EL (cell line): ENCODE data around the gene ARHGEF17.
A peak's percentile ranks its signal among the peaks of the same experiment; 100 is the strongest.

Source experiments
- DNase-seq: peaks from one replicate; pipeline ENCODE4 v3.0.0-alpha.2; 2016

ARHGEF17 gene

DNA sequence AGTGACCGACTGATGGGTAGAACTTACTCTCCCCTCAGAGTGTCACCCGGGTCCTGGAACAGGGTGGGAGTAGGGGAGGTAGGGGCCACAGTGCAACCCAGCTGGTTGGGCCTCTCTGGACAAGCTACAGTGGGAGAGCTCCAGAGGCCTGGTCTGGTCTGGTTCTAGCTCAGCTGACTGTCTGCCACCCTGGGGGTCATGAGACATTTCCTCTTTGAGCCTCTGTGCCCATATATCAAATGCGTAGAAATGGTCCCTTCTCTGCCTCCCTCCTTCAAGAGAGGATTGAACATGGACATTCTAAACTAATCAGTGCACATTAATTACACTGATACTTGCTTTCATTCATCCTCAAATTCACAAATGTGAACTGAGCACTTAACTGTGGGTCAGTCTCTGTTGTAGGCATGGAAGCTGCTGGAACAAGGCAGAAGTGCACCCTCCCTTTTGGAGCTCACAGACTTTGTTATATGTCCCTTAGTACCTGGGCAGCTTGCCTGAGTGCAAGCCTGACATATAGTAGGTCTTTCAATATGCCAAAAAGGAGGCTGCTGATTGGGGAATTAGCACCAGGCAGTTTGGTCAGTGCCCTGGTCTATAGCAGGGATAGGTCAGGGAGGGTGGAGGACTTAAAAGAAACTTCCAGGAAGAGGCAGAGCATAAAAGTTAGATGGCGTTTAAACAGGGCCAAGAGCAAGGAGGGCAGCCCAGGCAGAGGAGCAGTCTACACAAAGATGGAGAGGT, 25.7 kb downstream of the ARHGEF17 start:
- peak; percentile 49 for DNase-seq

DNA sequence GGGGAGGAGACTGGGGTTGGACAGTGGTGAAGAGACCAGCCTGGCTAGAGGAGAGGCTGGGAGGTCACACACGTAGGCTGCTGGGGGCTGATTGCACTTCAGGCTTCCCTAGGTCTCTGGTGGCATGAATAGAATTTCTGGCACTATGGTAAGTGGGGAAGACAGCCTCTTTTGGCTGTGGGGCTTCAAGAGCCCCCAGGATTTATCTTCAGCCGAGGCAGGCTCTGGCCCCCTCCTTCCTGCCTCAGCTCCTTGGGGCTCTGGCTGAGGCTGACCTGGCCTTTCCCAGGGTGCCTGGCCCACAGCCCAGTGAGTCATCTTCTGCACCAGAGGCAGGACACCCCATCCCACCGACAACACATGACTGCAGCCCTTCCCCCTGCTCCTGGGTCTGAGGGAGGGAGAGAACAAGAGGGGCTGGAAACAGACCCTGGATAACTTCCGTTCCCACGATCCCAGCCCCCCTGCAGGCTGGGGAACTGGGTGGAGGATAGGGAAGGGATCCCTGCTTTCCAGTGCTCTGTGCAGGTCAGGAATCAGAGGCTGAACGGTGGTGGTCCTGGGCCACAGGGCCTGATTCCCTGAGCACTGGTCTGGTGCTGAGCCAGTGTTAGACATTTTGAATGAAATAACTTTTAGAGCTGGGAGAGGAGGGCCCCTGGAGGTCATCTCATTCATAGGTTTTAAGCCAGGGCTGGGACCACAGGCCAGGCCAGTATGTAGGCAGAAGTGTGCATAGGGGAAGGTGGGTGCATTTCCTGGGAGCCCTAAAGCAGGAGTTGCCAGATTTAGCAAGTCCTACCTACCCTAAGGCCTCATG, 26.5 kb downstream of the ARHGEF17 start:
- DNase-seq, result peak; percentile 95

DNA sequence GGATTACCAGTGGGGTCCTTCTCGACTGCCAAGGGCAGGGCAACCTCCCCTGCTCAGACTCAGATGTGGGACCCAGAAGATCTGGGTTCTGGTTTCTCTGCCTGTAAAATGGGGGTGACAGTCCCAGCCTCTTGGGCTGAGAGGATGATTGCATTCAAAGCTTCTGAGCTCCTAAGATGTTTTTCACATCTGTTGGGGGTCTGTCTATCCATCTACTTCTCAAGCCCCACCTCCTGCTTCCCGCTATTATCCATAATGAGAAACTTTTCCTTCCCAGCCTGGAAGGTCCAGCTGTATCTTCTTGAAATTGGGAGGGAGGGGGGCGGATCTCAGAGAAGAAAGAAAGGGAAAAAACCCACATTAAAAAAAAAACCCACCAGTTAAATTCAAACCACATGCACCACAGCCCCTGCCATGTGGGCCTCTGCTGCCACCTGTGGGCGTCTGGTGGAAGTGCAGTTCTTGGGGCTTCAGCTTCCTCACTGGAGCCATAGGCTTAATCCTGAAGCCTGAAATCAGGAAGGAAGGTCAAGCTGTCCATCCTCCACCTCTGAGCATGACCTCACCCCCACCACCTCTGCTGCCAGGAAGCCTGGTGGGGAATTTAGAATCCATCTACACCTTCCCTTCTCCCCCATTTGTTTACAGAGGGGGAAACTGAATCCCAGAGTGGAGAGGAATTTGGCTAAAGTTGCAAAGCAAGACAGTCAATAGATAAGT, 27.3 kb downstream of the ARHGEF17 start:
- DNase-seq, result peak; percentile 87

DNA sequence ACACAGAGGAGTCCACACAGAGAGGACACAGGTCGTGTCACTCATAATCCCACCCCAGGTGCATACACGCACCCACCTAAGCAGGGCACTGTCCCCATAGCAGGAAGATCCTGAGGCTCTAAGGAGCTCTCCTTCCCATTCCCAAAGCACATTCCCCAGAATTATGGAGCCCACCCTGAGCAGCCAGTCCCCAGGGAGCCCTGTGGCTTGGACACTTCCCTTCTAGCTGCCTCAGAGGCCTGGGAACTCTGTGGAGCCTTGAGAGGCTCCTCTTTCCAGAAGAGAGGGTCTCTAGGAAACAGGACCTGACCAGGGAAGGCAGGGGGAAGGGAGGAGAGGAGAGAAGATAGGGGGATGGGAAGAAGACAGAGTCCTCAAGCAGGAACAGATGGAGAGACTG, 29.8 kb downstream of the ARHGEF17 start:
- DNase-seq, result no peak

DNA sequence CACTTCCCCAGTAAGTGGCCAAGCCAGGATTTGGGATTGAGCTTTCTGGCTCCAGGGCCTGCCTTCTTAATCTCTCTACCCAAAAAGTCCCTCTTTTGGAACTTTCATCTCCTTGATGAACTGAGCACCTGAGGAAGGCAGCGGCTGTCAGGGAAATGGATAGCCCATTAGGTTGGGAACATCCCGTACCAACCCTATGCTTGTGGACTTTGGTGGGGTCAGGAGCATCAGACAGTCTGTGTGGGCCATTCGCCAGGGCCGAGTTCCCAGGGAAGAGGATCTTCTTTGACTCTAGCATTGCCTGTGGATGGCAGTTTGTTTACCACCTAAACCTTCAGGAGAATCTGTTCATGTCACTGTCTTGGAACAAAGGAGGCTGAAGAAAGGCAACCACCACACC, 30.2 kb downstream of the ARHGEF17 start:
- no peak for DNase-seq

DNA sequence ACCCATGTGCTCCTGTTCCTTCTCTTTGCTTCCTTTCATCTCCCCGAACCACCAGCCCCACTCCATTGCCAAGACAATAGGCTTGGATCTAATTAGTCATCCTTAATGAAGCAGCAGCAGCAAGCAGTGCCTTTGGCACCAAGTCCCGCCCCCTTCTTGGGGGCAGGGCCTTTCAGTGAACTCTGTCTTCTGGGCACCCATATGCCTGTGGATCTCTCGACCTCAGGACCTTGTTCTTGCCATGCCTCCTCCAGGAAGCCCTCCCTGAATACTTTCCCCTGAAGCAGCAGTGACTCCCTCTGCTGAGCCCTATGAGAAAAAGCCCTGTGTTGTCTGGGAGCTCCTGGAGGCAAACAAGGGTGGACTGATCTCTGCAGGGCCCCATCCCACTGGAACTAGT, 32.1 kb downstream of the ARHGEF17 start:
- DNase-seq, result no peak

DNA sequence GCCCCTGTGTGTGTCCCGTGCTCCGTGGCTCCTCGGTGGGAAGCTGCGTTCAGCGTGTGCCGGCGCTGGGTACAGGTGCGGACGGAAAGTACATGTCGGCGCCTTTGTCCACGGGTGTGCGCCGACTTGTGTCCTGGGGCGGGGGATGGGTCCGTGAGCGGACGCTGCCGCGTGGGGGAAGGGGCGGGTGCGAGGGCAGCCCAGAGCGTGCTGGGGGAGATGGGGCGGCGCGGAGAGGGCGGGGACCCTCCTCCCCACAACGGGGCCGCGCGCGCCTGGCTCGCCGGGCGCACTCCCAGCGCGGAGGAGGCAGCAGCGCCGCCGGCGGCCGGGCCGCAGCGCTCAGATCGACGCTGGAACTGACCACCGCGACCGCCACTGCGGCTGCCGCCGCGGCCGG, 34.6 kb downstream of the ARHGEF17 start:
- DNase-seq, result no peak

DNA sequence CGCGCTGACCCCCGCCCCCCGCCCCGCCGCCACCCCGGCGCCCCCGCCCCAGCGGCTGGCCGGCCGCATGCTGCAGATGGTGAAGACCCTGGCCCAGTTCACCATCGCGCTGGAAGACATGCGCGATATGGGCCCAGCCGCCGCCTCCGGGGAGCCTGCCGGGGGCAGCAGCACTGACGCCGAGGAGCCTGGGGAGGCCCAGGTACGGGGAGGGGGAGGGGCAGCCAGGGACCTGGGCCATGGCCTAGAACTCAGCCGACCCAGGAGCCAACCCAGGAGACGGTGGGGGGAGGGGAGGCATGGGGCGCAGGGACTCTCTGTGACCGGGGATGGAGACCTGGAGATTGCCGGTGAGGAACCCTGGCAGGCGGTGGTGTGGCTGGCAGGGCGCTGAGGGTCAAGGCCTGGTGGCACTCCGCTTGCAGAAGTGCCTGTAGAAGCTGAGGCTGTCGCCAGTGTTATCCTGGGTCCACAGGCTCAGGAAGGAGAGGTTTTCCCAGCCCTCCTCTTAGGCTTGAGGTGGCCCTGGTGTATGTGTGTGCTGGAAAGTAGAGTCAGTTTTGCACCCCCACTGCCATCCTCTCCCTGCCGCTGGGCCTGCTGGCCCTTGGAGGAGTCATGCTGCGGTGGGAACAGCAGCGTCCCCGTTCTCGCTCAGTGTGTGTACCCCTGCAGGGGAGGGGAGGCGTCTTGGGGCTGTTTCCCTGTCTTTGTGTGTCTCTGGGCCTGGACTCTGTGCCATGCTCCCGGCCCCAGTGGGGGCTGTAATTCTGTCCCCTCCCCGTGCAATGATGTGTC, 35.2 kb downstream of the ARHGEF17 start:
- no peak for DNase-seq

DNA sequence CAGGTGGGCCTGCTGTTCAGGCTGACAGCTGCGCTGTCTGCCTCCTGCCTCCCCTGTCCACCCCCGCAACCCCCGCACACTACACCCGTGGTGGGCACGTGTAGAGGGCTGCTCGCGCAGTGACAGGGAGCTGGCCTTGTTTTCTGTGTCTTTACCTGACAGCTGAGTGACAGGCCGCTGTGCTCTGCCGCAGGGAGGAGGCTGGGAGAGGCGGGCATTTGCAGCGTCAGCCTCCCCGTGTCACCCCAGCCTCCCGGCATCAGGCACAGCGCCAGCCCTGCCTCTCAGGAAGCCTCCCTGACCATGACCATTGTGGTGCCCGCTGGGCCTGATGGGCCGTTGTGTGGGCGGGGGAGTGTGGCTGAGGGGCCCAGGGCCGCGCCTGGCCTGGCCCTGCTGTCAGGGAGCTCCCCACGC, 36.1 kb downstream of the ARHGEF17 start:
- DNase-seq, result no peak

DNA sequence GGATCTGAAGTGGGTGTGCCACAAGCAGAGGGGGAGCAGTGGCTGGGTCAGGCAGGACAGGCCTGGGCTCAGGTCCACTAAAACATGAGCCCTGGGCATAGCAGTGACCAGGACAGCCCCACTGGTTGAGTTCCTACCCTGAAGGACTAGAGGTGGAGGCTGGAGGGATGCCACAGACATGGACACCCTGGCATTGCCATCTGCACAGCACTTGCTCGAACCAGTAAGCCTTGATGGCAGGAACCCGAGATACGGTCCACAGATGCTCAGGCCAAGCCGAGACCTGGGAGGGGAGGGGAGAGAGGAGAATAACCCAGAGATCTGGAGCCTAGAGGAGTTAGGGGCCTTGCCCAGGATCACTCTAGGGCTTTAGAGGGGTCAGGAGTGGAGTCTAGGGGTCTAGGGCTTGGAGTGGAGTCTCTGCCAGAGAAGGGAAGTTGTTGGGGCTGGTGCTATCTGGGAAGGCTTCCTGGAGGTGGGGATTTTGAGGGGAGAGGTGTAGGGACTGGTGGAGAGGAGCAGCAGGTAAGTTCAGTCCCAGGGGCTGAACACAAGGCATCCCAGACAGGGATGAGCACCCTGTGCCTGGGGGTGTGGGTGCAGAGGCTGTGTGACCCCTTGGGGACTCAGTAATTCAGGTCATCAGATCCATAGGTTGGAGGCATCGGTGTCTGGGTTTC, 37.5 kb downstream of the ARHGEF17 start:
- DNase-seq, result no peak

DNA sequence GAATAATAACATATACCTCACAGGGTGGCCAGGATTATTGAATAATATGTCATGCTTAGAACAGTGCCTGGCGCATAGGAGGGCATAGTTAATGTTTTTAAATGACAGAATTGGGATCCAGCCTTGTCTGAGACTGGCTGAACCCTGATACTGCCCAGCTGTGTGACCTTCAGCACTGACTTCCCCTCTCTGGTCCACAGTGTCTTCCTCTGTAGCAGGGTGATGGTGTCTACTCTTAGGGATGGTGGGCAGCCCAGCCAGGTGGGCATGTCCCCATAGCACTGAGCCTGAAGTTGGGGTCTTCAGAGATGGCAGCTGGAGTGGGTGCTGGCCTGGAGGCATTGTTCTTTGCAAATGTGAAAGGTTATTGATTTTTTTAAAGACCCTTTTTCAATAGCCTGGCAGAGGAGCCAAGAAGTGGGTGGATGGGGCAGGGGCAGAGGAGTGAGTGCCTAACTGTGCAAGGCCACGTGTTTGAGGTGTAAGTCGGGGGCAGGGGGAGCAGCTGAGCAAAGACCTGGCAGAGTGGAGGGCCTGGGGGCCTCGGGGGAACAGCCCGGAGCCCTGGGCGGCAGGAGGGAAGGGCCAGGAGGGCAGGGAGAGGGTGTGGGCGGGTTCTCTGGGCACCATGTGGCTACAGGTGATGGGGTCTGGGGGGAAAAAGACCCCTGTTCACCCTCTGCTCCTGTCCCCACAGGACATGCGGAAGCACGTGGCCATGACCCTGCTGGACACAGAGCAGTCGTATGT, 38.3 kb downstream of the ARHGEF17 start:
- DNase-seq, result no peak

DNA sequence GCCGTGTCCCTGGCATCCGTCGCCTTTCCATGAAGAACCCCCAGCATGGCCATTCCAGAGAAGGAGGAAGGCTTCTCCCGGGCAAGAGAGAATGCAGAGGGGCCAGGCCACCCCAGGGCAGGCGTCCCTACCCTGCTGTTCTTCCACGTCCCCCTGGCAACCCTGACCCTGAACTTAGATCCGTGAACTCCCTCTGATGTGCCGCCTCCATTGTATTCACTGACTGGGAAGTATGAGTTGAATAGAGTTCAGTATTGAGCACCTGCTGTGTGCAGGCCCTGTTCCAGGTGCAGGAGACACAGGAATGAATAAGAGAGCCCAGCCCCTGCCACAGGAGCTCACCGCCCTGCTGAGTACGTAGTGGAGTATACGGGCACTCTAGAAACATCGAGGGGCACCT, 39.0 kb downstream of the ARHGEF17 start:
- no peak for DNase-seq

DNA sequence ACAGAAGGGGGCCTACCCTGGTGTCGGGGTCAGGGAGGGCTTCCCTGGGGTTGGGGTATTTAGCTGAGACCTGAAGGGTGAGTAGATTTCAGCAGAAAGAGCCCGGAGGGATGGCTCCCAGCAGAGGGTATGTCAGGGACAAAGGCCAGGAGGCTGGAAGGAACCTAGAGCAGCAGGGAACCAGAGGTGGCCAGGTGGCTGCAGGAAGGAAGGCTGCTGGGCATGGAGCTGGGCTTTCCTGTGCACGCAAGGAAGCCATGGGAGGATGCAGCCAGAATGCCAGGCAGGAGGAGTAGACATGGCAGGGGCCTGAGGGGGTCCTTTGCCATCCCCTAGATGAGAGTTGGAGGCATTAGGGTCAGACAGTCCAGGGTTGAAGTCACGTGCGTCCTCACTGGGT, 40.8 kb downstream of the ARHGEF17 start:
- no peak for DNase-seq

DNA sequence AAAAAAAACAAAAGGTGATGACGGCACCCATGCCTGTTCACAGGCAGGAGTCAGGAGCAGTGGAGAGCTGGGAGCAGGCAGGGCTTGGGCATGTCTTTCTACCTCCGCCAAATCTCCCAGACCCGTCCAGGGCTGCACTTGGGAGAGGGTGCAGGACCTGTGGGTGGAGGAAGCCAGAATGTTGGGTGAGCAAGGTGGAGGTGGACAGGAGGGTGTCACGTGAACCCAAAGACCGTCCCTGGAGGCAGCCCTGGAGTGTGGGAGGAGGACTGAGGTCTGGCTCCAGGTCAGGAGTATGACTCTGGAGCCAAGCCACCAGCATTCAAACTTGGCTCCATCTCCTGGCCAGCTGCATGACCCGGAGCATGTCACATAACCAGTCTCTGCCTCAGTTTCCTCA, 41.6 kb downstream of the ARHGEF17 start:
- DNase-seq, result no peak

DNA sequence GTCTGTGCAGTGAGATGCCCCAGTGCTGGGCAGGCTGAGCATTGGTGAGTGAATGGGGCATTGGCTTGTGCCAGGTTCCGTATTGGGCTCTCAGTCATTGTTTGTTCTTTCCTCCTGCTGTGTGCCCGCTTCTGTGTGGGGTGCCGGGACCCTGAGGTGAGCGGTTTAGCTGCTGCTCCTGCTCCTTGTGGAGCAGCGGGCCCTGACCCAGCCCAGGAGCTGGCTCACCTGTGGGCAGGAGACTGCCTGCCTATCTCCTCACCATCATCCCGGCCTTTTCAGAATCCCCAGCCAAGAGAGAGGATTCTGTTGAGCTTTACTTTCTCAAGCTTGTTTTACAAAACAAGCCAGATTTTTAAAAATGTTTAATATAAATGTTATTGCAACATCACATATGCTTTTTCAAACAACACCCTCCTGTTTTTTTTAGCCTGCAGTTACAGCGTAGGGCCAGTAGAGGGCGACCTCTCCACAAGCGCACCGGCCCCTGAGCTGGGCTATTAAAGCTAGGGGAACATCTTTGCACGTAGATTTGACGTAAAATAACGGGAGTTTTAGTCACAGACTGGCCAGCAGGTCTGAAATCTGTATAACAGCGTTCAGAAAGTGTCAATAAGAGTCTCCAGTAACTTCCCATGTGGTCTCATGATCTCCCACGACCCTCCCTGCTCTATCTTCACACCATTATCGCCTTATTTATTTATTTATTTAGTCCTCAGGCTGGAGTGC, 43.0 kb downstream of the ARHGEF17 start:
- DNase-seq, result peak; percentile 73

DNA sequence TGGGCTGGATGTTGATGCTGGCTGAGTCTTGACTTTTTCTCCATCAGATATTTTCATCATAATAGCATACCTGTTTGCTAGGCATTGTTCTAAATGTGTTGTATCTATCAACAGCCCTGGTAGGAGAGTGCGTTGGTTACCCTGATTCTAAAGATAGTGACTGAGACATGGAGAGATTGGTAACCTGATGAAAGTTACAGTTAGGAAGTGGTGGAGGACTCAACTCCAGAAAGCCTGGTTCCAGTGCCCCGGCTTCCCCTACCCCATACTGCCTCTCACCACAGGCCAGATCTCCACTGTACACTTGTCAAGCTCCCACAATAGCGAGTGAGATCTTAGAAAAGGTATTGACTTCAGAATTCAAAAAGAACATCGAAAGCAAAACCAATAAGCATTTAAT, 45.3 kb downstream of the ARHGEF17 start:
- DNase-seq, result no peak

DNA sequence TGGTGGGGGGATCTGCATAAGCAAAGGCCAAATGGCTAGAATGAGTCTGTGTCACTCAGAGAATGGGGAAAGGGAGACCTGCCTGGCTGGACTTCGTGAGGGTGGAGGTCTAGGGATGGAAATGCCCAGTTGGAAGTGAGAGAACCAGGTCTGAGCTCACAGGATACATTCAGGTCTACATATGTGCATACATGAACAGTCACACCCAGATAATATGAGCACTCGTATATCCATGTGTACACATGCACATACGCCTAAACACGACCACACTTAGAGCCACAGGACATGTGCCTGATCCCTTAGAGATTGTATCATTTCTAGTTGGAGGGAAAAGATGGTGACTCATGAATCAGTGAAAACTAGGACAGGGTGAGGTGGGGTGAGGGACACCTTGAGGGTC, 47.0 kb downstream of the ARHGEF17 start:
- no peak for DNase-seq

DNA sequence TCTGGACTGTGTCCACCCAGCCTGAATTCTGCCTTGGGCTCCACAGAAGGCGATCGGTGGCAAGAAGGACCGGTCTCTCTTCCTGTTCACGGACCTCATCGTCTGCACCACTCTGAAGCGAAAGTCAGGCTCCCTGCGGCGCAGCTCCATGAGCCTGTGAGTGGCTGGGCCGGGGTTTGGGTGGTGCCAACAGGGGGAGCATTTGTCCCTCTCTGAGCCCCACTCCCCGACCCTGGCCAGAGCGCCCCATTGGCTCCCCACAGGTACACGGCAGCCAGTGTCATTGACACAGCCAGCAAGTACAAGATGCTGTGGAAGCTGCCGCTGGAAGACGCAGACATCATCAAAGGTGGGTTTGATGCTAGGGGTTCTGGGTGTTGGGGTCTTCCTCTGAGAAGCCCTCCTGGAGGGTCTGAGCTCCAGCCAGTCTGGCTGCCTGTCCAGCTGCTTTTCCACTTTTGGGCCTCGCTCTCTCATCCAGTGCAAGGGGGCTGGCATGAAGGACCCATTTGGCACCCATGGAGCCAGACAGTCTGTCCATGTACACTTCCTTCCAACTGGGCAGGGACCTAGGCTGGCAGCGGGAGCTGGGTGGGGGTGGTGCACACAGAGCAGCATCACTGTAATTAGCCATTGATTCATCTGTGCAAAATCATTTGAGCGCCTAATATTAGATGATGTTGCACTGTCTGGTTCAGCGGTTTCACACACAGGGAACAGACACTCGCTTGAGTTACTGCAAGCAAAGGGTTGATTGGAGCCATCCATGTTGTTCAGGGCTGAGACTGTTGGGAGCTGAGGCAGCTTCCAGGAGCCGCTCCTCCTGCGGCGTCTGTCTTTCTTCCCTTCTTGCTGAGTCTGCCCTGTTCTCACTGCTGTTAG, 49.1 kb downstream of the ARHGEF17 start:
- DNase-seq, result no peak

DNA sequence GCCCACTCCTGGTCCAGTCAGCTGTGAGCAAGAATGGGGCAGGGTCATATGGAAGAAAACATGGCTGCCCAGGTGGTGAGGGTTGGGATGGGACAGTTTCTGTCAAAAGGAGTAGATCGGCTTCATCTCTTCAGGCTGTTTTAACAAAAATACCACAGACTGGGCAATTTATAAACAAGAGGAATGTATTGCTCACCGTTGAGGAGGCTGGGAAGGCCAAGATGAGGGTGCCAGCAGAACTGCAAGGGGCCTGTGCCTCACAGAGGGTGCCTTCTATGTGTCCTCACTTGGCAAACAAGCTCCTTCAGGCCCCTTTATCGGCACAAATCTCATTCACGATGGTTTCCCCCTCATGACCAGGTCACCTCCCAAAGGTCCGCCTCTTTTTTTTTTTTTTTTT, 50.0 kb downstream of the ARHGEF17 start:
- DNase-seq, result peak; percentile 18

DNA sequence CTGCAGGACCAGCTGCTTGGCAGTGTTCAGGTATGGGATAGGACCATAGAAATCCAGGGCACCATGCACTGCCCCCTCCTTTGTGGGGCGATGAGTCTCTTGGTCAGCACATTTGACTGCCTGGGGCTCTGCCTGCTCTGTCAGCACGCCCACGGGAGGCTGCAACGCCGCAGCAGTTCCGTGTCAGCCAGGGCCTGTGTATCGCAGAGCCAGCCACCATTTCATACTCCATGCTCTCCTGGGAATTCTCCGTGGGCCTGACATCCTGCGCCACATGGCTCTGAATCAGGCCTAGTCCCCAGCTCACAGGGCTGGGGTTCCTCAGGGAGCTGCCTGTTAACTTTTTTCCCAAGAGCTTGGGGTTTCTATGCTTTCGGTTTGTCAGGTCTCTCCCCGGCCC, 51.3 kb downstream of the ARHGEF17 start:
- peak; percentile 45 for DNase-seq
